Dermis blood vessel endothelial cell (primary cell): ENCODE measurements around the gene YTHDF1. TPM values are rescaled to one million over a fixed set of nuclear protein-coding genes. Genes with fewer than 3 reads are reported as not detected.

Experiments used
- DNase-seq: peaks from one replicate; pipeline ENCODE4 v3.0.0; 2010
- total RNA-seq: library from RNA; depleted of rRNA; stranded (reverse); fragments of >200 nt; gene quantifications from 2 replicates; pipeline ENCODE4 v1.2.3, GENCODE V29; 2014

Gene YTHDF1
- total RNA-seq, 1 donor from 2014 or later: 18.4 TPM

- no peak for DNase-seq
Measured at GRCh38 chr20:63154395-63154794, 61.5 kb downstream of the YTHDF1 start.

DNA sequence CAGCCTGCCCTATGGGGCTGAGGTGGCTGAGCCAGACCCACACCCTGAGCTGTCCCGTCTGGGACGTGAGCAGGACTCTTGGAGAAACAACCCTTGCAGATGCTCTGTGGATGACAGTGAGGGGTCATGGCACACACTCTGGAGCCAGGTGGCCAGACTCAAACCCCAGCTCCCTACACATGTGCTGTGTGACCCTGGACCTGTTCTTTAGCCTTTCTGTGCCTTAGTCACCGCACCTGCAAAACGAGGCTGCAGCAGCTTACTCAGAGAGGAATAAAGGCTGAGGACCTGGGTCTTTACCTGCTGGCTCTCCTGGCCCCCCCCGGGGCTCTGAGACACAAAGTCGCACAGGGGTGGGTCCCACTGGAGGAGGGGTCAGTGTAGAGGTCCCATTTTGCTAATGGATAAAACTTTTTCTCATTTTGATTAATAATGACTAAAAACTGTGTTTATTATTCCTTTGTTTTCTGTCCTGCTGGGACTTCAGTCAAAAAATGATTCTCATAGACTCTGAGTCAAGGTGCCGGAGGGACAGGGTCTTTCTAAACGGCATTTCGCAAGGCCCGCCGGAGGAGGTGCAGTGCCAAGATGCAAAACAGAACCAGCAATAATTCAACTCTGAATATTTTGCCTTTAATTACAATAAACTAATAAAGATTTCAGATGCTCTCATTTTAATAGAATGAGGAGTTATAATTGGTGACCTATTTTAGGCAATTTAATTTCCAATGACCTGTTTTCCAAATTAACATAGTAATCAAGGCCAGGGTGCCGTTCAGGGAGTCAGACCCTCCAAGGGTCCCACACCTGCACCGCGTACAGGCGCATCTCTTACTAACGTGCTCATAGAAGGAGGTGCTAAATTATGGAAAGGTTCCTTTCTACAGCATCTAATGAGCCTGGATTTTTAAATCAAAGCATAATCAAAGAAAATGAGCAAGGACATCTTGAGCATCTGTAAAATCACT lies 62.4 kb downstream of the YTHDF1 start:
- no peak for DNase-seq

DNA sequence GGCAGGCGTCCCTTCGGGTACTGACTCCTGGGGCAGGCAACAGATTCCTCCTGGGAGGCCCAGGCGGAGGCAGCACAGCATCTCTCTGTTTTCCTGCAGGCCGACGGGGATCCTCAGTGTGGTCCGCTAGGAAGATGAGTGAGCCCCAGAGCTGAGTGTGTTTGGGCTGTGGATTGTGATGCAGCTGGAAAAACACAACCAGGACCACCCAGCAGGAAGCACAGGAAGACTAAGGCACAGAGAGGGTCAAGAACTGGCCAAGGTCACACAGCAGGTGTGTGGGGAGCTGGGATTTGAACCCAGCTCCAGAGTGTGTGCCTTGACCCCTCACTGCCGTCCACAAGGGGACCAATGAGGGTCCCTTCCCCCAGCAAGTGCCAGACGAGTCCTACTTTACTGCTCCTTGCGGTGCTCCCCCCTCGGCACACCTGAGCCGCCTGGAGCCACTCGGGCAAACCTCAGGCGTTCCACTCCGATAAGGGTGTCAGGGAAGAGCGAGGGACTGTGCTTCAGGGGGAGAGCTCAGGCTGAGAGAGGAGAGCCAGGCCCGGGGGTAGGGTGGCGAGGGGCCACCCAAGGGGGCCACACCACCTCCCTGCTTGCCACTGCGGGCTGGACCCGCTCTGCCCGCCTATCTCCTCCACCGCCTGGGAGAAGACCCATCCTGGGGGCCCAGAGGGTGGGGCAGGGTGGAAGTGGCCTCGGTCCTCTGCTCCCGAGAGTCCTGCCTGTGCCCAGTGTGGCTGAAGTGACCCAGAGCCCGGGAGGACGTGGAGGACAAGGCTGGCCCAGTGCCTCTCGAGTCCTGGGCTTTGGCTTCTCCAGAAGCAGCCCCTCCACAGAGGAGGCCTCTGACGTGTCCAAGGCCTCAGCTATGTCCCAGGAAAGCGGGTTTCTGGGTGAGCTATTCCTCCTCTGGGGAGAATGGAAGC lies 63.3 kb downstream of the YTHDF1 start:
- no peak for DNase-seq

GRCh38 chr20:63151554-63152321 lies 64.2 kb downstream of the YTHDF1 start:
- DNase-seq: peak; percentile 62

- no peak for DNase-seq
Measured at GRCh38 chr20:63150911-63151531, 64.9 kb downstream of the YTHDF1 start.

GRCh38 chr20:63150391-63150898 lies 65.5 kb downstream of the YTHDF1 start:
- DNase-seq: no peak

GRCh38 chr20:63149531-63150192 lies 66.3 kb downstream of the YTHDF1 start:
- no peak for DNase-seq

- DNase-seq: no peak
Measured at GRCh38 chr20:63148696-63149095, 67.2 kb downstream of the YTHDF1 start.

GRCh38 chr20:63147532-63147931 lies 68.4 kb downstream of the YTHDF1 start:
- DNase-seq: no peak

Other genes with a start within 250 kb of the YTHDF1 start
- gene BHLHE23, start 209.2 kb downstream of the YTHDF1 start, total RNA-seq: not detected in 2 replicates
- not detected in 2 replicates for gene BIRC7, start 19.8 kb upstream of the YTHDF1 start, total RNA-seq
- gene NKAIN4, start 38.3 kb upstream of the YTHDF1 start, total RNA-seq: not detected in 2 replicates
- gene ARFGAP1, start 56.7 kb upstream of the YTHDF1 start, total RNA-seq: 60.0 and 70.8 TPM in 2 replicates
- under 0.01 TPM in 1 of 2 replicates, not detected in the other for gene COL20A1, start 77.1 kb upstream of the YTHDF1 start, total RNA-seq
- gene CHRNA4, start 145.2 kb upstream of the YTHDF1 start, total RNA-seq: not detected in 2 replicates